GM12891 (cell line): ENCODE data around the gene SLC3A2.
"Not testable (repeated sequence)": the region's sequence is repeated elsewhere in the genome, so short reads cannot be mapped to it uniquely, and the experiment has no call there.

Source experiments
- DNase-seq: peaks from one replicate; pipeline ENCODE4 v3.0.0; 2011; ENCODE audit warnings: low spot score; ENCODE audit not compliant: insufficient read length
- FAIRE-seq: peaks from 2 replicates; lab custom pipeline; 2011; peaks lifted over from hg19 to GRCh38; lab: Jason Lieb, UNC
- PAX5 ChIP-seq: IDR thresholded peaks from 2 replicates; pipeline ENCODE4 v1.6.1; 2011; ENCODE audit warnings: low read length, moderate library complexity, mild to moderate bottlenecking; ENCODE audit not compliant: insufficient read depth, severe bottlenecking
- POLR2A ChIP-seq: IDR thresholded peaks from 2 replicates; pipeline ENCODE4 v1.6.1; 2011; ENCODE audit warnings: low read depth, low read length, control low read depth
- POLR2AphosphoS5 ChIP-seq: IDR thresholded peaks from 2 replicates; pipeline ENCODE4 v1.6.1; 2011; ENCODE audit warnings: low read depth, low read length, control low read depth
- POU2F2 ChIP-seq: IDR thresholded peaks from 2 replicates; pipeline ENCODE4 v1.6.1; 2011; ENCODE audit warnings: low read depth, mild to moderate bottlenecking, control low read depth, low read length, moderate library complexity
- SPI1 ChIP-seq: IDR thresholded peaks from 2 replicates; pipeline ENCODE4 v1.6.1; 2011; ENCODE audit warnings: low read depth, low read length, control low read depth
- TAF1 ChIP-seq: IDR thresholded peaks from 2 replicates; pipeline ENCODE4 v1.6.1; 2011; ENCODE audit warnings: low read depth, low read length, control low read depth

Gene SLC3A2

DNA sequence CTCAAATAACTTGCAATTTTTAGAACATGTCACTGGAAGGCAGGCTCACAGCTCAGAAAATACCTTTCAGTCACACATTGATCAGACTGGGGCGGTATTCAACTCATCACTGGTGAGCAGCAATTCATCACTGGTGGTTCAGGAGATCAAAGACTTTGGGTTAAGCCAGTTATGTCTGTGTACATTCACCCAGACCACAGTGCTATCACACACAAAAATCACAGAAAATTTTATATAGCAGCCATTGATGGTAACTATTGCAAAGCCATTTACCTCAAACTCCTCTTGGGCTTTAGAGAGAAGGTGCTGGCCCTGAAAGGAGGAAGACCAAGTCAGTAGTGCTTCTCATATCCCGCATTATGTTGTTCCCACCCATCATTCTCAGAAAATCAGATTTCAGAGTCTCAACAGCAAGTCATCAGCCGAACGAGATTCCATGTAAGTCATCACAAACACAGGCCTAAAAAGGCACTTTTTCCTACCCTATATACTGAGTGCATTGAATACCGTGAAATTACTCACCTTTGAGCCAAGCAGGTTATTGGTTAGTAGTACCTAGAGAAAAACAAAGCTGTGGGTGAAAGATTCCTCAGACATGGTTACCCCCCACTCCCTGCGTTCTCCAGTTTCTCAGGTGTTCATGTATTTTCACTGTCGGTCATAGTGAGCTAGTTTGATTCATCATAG lies 27.3 kb upstream of the SLC3A2 start:
- DNase-seq (no peak), FAIRE-seq (no peak)
- TF ChIP-seq POLR2AphosphoS5 = no peak
- TF ChIP-seq SPI1 = no peak
- TF ChIP-seq POU2F2 = no peak
- TF ChIP-seq PAX5 = no peak
- TF ChIP-seq TAF1 = no peak
- no peak for TF ChIP-seq POLR2A

GRCh38 chr11:62854013-62854824 lies 26.5 kb upstream of the SLC3A2 start:
- FAIRE-seq = no peak
- TF ChIP-seq POLR2AphosphoS5 (peak; percentile 40; the same call in 1 of the 2 replicates), SPI1 (no peak)
- no peak for DNase-seq

DNA sequence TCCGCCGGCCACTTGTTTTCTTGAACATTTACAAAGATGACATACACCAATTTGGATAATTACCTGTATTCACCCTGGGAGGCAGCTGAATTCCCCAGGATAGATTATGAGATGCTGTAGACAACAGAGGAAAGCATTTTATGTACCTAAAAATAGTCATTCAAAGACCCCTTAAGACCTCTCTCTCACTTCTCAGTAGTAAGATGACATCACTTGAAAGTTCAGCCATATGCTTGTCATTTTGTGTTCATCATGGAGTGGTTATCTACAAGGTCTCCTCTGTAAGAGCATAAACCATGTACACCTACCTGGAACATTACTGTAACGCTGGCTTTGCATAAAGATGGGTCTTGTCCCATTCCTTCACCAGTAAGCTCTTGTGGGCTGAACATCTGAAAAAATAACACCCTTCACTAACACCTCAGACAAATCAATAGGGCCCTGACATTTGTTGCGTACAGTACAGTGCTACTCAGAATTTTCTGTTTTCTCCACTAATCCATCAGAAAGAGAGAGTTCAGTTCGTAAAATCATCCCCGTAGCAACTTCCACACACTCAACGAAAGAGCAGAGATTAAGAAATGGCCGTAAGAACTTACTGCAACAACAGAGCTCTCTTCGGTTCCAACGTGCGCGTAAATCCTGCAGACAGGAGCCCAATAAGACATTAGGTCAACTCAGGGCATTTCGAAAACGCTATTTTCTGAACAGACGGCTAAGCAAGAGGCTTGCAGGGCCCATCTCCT lies 25.7 kb upstream of the SLC3A2 start:
- TF ChIP-seq POU2F2 (no peak), POLR2AphosphoS5 (peak; percentile 30), TAF1 (no peak), POLR2A (no peak), SPI1 (no peak), PAX5 (no peak)
- DNase-seq (no peak), FAIRE-seq (no peak)

DNA sequence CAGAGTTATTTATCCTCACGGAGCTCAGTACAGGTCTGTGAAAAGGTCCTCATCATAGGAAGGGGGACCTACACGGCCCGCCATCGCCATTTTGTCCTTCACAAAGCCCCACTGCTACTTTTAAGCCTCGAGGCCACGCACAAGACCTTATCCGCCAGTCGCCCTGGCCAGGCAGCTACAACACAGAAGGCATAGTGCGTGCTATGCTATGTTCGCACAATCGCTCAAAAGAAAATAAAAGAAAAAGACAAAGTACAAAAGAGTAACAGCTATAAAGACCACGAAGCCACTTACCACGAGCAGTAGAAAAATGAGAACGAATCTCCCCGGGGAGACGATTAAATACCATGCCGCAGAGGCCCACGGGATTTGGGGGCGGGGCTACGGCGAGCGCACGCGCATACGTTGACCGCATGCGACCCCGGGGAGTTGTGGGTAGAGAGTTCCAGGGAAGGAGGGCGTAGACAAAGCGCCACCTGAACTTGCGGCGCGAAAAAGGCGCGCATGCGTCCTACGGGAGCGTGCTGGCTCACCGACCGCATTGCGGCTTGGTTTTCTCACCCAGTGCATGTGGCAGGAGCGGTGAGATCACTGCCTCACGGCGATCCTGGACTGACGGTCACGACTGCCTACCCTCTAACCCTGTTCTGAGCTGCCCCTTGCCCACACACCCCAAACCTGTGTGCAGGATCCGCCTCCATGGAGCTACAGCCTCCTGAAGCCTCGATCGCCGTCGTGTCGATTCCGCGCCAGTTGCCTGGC lies 24.9 kb upstream of the SLC3A2 start:
- FAIRE-seq (peak; percentile 99), DNase-seq (peak; percentile 75)
- TF ChIP-seq POLR2AphosphoS5 (peak; percentile 100), SPI1 (no peak), TAF1 (peak; percentile 100), PAX5 (no peak), POLR2A (peak; percentile 100), POU2F2 (peak; percentile 90)

GRCh38 chr11:62856333-62856895 lies 24.3 kb upstream of the SLC3A2 start:
- no peak for DNase-seq
- TF ChIP-seq POU2F2 (no peak), POLR2AphosphoS5 (no peak), POLR2A (no peak), PAX5 (no peak), TAF1 (no peak), SPI1 (no peak)
- no peak for FAIRE-seq

DNA sequence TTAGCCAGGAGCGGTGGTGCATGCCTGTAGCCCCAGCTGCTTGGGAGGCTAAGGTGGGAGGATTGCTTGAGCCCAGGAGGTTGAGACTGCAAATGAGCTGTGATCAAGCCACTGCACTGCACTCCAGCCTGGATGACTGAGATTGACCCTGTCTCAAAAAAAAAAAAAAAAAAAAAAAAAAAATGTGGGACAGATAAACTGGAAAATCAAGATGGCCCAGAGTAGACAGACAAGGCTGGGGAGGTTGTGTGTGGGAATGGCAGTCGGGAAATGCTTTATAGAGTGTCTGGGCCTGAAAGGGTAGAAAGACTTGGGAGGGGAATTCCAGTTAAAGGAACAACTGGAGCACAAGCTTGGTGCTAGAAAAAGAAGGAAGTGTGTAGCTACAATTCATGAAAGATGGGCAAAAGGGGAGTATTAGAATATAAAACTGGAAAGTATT lies 23.1 kb upstream of the SLC3A2 start:
- no peak for TF ChIP-seq POU2F2
- TF ChIP-seq SPI1 = peak; percentile 49; the same call in 1 of the 2 replicates
- FAIRE-seq (no peak), DNase-seq (no peak)

DNA sequence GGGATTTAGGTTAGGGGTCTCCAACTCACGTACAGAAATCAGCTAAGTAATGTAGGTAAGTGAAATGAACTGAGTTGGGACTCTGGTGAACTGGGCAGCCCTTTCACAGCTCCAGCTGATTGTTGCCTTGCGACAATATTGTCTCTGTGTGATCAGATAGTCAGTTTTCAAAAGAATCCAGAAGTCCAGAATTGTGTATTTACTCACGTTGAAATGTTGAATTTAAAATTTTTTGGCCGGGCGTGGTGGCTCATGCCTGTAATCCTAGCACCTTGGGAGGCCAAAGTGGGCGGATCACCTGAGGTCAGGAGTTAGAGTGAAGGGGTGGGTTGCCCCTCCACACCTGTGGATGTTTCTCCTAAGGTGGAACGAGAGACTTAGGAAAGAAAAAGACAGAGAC lies 22.5 kb upstream of the SLC3A2 start:
- DNase-seq (no peak), FAIRE-seq (no peak)
- TF ChIP-seq PAX5 (no peak), POLR2A (no peak), SPI1 (no peak), POU2F2 (no peak), POLR2AphosphoS5 (no peak), TAF1 (no peak)

GRCh38 chr11:62859281-62859703 lies 21.4 kb upstream of the SLC3A2 start:
- DNase-seq, FAIRE-seq: not testable (repeated sequence)
